Type B pancreatic cell (in vitro differentiated cells): ENCODE data around the gene AFF3. TPM values are rescaled to one million over a fixed set of nuclear protein-coding genes. Genes with fewer than 3 reads are reported as not detected.

Experiments used
- DNase-seq: peaks from one replicate; pipeline ENCODE4 v3.0.0; 2021; ENCODE audit warnings: mixed read lengths; ENCODE audit not compliant: unreplicated experiment; ENCODE audit errors: extremely low spot score
- H3K27ac Mint-ChIP-seq: 2 replicates; pipeline ENCODE4 v1.8.0; 2021; ENCODE audit warnings: mild to moderate bottlenecking, mixed read lengths
- H3K27me3 Mint-ChIP-seq: 2 replicates; pipeline ENCODE4 v1.8.0; 2021; ENCODE audit warnings: mixed read lengths
- H3K36me3 Mint-ChIP-seq: 2 replicates; pipeline ENCODE4 v1.8.0; 2021; ENCODE audit warnings: mixed read lengths
- H3K4me1 Mint-ChIP-seq: one replicate; pipeline ENCODE4 v1.8.0; 2021; ENCODE audit warnings: mixed read lengths; ENCODE audit not compliant: unreplicated experiment
- H3K4me3 Mint-ChIP-seq: 2 replicates; pipeline ENCODE4 v1.8.0; 2021; ENCODE audit warnings: mild to moderate bottlenecking, mixed read lengths
- H3K9me3 Mint-ChIP-seq: 2 replicates; pipeline ENCODE4 v1.8.0; 2021; ENCODE audit warnings: mixed read lengths
- CTCF ChIP-seq: fragments of 200-600 bp; sonication (generic); conservative IDR thresholded peaks from 2 replicates; pipeline ENCODE4 v1.5.0; 2021; ENCODE audit warnings: antibody characterized with exemption, mild to moderate bottlenecking
- total RNA-seq: library from RNA; stranded (reverse); gene quantifications from 2 replicates; pipeline ENCODE4 v1.2.1, GENCODE V29; 2021; ENCODE audit warnings: low replicate concordance

Gene AFF3
- total RNA-seq, 1 donor from 2014 or later = 29.2 TPM

- DNase-seq = no peak
- Mint-ChIP-seq H3K4me1 (peaks cover 12% of the 10 kb centered on the region), H3K27ac (no peak overlapping the region), H3K27me3 (peaks cover 14% of the 10 kb centered on the region), H3K4me3 (no peak overlapping the region), H3K9me3 (peaks cover 8% of the 10 kb centered on the region), H3K36me3 (peaks cover 6% of the 10 kb centered on the region)
- no peak for TF ChIP-seq CTCF
Observed at GRCh38 chr2:99827296-99827999, 314.9 kb downstream of the AFF3 start.

DNA sequence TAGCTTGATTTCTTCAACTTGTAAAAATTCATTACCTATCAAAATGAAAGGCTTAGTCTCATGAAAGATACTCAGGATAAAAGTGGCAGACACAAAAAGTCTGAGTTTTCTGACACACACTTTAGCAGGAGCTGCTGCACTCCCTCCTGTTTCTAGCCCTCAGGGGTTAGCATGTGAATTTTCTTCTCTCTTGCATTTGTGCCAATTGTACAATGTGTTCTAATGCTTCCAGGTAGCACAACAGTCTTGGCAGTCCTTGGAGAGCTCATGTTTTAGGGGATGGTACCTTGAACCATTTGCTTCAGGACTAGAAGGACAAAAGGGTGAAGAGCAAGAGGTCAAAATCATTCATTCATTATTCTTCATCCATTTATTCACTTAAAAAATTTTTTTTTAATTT lies 316.8 kb downstream of the AFF3 start:
- no peak overlapping the region for H3K27ac Mint-ChIP-seq
- no peak for DNase-seq
- H3K4me1 Mint-ChIP-seq = peaks cover 17% of the 10 kb centered on the region

DNA sequence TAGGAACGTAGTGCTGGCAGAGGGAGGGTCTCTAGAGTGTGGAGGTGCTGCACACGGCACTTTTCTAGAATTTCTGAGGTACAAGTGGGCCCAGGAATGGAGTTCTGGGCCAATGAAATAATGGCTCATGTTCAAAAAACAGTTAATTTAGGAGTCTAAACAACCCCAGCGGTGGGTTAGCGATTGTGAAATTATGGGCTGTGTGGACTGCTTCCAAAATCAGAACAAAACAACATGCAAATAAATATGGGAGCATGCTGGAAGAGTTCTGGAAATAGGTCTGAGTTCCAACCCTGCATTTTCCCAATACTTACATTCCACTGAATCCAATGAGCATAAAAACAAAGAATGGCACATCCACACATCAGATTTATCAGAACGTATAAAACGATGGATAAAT lies 317.6 kb downstream of the AFF3 start:
- Mint-ChIP-seq H3K27me3 (peaks cover 11% of the 10 kb centered on the region), H3K9me3 (peaks cover 7% of the 10 kb centered on the region), H3K4me1 (peaks cover 17% of the 10 kb centered on the region), H3K36me3 (peaks cover 5% of the 10 kb centered on the region), H3K27ac (no peak overlapping the region), H3K4me3 (no peak overlapping the region)
- TF ChIP-seq CTCF = no peak
- no peak for DNase-seq

More for the DNA sequence above, 316.8 kb downstream of the AFF3 start:
- H3K4me3 Mint-ChIP-seq = no peak overlapping the region
- peaks cover 8% of the 10 kb centered on the region for H3K9me3 Mint-ChIP-seq
- H3K27me3 Mint-ChIP-seq = peaks cover 11% of the 10 kb centered on the region
- TF ChIP-seq CTCF = no peak
- H3K36me3 Mint-ChIP-seq = peaks cover 6% of the 10 kb centered on the region

GRCh38 chr2:99822474-99823207 lies 319.7 kb downstream of the AFF3 start:
- no peak for TF ChIP-seq CTCF
- H3K4me1 Mint-ChIP-seq = peaks cover 17% of the 10 kb centered on the region
- no peak for DNase-seq
- H3K4me3 Mint-ChIP-seq = peak overlapping the region; percentile 76
- H3K27me3 Mint-ChIP-seq = peaks cover 14% of the 10 kb centered on the region
- H3K36me3 Mint-ChIP-seq = no peaks in the 10 kb centered on the region
- H3K27ac Mint-ChIP-seq = peak overlapping the region; percentile 83
- H3K9me3 Mint-ChIP-seq = no peaks in the 10 kb centered on the region

- no peaks in the 10 kb centered on the region for H3K9me3 Mint-ChIP-seq
- no peak for TF ChIP-seq CTCF
- H3K27me3 Mint-ChIP-seq = peaks cover 9% of the 10 kb centered on the region
- no peaks in the 10 kb centered on the region for H3K36me3 Mint-ChIP-seq
- peaks cover 17% of the 10 kb centered on the region for H3K4me1 Mint-ChIP-seq
- no peak for DNase-seq
- H3K4me3 Mint-ChIP-seq = no peak overlapping the region
- peak overlapping the region; percentile 83 for H3K27ac Mint-ChIP-seq
Observed at GRCh38 chr2:99821984-99822383, 320.4 kb downstream of the AFF3 start.
